Epidermal melanocyte (primary cell): Measurements from ENCODE around the gene ZDHHC11.
"Not testable (repeated sequence)": the region's sequence is repeated elsewhere in the genome, so short reads cannot be mapped to it uniquely, and the experiment has no call there.

Experiments
- DNase-seq: peaks from one replicate; pipeline ENCODE4 v3.0.0; 2011; ENCODE audit warnings: low spot score; ENCODE audit not compliant: insufficient read length

ZDHHC11 gene

DNA sequence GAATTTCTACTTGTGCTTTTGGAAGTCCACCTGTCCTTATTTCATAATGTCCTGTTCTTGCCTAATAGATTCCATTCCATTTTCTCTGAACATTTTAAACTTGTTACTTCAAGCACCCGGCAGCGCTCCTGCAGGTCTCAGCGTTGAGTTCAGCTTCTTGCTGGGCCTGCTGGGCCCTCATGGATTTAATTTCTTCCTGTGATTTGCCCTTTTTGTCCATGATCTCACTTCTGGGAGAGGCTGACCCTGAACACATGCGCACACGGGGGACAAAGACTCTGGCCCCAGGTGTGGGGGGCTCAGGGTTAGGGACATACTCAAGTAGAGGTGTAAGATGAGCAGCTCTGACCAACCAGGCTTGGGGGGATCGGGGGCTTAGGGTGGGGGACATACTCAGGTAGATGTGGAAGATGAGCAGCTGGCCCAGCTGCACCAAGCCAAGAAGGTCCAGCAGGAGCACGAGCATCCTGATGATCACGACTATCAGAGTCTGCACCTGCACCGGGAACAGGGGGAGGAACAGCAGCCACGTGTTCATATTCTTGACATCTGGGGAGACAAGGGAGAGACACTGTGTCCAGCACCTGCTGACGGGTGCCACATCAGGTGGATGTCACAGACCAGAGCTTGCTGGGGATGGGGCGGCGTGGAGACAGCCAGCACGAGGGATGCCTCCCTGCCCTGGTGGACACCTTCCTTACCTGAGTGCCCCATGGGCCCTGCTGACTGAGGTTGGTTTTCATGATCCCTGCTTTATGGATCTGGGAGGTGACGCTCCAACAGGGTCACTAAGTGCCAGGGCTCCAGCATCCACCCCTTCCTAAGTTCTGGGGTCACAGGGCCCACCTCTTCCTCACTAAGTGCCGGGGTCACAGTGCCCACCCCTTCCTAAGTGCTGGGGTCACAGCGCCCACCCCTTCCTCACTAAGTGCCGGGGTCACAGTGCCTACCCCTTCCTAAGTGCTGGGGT is 102.5 kb downstream of the ZDHHC11 start:
- DNase-seq, result not testable (repeated sequence)

- DNase-seq, result not testable (repeated sequence)
Measured at GRCh38 chr5:747303-747844, 103.4 kb downstream of the ZDHHC11 start.

- DNase-seq, result no peak
Measured at GRCh38 chr5:746258-746761, 104.5 kb downstream of the ZDHHC11 start.
